ENCODE results near the gene KIF26B.

The KIF26B gene

GRCh38 chr1:245572709-245573108, 417.9 kb downstream of the KIF26B start:
- DNase-seq (ENCODE audit: low read depth): no peak

DNA sequence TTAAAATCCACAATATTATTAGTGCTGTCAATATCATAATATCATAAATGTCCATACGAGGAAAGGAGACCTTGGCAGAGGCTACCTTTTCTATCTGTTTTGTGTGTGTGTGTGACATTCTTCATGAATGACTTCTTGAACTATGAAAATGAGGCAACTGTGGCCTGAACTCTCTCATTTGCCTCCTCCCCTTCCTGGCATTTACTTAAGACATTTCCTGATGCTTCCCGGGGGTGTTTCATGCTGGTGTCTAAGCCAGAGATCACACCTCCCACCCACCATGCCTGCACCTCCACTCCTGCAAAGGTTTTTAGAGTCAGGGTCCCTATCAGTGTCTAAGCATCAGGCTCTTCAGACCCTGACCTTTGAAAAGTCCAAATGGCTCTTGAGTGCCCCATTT, 420.9 kb downstream of the KIF26B start:
- DNase-seq (ENCODE audit: low read depth): no peak

GRCh38 chr1:245576323-245576722, 421.5 kb downstream of the KIF26B start:
- no peak for DNase-seq (ENCODE audit: low read depth)

- no peak for DNase-seq (ENCODE audit: low read depth)
Measured at GRCh38 chr1:245577191-245578157, 422.7 kb downstream of the KIF26B start.

GRCh38 chr1:245578308-245578707, 423.5 kb downstream of the KIF26B start:
- no peak for DNase-seq (ENCODE audit: low read depth)

DNA sequence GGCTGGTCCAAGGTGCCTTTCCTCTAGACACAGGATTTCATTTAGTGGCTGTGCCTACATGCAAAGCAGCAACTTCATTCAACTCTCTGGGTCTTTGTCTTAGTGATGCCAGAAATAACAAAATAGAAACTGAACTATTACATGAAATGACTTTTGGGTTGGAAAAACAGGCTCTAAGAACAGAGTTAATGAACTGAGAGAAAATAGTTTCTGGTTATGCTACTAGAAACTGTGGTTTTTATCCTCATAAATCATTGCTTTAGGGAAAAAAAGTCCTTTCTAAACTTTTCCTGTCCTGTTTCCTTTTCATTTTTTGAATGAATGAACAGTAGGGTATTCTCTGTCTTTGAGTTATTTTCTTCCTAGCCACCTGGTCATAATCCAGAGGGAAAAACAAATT, 424.0 kb downstream of the KIF26B start:
- no peak for DNase-seq (ENCODE audit: low read depth)

DNA sequence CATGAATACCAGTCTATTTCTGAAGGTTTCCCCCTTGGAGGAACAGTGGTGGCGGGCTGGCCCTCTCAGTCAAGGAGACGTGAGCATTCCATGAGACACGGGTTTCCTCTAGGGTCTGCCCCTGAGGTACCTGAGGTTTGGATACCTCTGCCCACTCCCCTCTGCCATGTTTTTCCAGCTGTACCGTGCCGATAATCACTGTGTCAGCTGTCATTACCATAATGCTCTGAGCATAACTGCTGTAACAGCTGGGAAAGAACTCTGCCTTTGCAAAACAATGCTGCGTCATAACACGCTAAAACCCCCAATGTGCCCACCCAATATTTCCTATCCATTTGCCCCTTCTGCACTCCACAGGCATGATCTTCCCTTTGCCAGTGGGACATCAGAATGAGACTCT, 425.1 kb downstream of the KIF26B start:
- DNase-seq (ENCODE audit: low read depth): no peak

DNA sequence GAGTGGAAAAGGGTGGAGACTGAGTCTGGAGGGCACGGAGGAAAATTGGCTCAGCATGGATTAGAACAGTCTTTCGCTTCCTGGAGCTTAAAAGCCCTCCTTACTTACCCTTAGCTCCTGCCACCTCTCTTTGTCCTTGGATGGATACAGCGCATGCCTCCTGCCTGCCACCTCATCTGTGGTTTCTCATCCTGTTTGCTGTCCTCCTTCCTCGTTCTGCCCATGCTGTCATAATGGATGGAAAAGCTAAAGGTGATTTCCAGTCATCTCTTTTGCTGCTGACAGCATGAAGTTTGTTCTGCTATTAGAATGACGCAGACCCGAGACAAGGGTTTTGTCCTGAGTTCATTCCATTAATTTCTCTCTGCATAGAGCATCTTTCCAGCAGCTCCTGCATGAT, 425.9 kb downstream of the KIF26B start:
- no peak for DNase-seq (ENCODE audit: low read depth)

DNA sequence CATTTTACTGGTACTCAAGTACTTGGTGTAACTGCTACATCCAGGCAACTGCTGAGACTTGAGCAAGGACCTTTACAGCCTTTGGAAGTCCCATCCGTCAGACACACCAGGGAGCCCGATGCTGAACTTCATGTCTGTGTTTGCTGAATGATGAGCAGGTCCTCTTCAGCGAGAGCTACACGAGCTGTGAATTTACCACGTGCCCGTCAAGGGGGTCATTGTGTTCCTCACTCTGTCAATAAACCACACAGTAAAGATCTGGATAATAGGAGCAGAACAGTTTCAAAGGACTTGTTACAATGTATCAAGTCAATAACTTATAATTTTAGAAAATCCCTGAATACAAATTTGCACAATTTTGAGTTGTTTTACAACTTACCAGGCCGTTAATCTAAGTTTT, 427.2 kb downstream of the KIF26B start:
- DNase-seq (ENCODE audit: low read depth): no peak

DNA sequence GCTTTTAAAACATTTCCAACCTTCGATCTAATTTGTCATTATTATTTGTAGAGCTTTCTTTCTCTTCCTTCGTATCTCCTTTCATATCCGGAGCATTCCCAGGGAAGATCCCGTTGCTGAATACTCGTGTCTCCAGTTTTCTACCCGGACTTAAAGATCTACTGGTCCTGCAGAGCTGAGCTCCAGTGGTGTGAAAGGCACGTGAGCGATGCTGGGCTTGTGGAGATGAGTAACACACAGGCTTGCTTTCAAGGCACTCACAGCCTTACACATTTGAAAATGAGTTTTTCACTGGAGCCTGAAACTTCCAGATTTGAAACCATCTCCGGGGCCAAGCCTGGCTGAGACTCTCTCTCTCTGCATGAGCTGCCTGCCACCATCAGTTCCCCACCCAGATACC, 428.3 kb downstream of the KIF26B start:
- no peak for DNase-seq (ENCODE audit: low read depth)

GRCh38 chr1:245583575-245584330, 429.0 kb downstream of the KIF26B start:
- DNase-seq (ENCODE audit: low read depth): no peak

DNA sequence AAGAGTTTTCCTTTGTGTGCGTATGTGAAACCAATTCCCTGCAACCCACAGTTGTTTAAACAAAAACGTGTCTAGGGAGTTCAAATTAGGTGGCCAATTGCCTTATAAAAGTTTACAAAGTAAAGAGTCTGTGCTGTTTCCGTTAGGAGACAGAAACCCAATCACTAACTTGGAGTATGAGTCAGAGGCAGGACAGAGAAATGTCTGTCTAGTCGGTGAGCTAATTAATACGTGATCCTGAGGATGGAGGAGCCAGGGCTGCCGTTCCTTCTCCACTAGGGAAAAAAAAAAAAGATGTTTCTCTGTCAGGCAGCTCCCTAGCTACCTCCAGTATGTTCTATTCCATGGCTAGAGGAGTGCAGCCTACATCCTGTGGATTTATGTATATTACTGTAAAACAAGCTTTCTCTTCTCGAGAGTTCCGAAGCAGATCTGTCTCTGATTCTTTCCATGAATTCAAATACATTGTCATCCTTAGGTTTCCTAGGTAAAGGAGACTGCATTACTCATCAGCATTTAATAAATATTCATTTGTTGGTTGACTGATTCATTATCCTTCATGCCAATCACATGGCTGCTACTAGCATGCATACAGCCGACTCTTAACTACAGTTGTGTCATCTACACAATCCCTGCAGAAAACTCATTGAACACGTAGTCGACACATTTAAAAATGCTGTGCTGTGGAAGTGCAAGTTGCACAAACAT, 430.6 kb downstream of the KIF26B start:
- peak; percentile 40 for DNase-seq (ENCODE audit: low read depth)

GRCh38 chr1:245587435-245588115, 432.8 kb downstream of the KIF26B start:
- DNase-seq (ENCODE audit: low read depth): no peak

GRCh38 chr1:245588116-245588639, 433.4 kb downstream of the KIF26B start:
- DNase-seq (ENCODE audit: low read depth): no peak

DNA sequence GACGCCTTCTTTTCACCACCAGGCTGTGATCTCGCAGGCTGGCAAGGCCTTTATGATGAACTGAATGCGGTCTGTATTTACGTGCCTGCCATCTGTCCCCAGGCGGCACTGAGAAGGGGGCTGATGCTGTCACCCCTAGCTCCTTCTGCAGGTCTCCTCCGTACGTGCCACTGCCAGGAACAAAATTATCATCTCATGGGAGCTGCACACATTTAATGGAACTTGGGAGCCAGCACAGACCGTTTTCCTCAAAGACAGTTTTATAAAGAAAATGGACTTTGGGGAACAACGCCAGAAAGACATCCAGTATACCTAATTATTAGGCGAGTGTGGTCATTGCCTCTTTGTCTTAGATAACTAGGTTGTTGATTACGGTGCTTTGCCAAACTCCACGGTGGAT, 434.5 kb downstream of the KIF26B start:
- DNase-seq (ENCODE audit: low read depth): no peak

DNA sequence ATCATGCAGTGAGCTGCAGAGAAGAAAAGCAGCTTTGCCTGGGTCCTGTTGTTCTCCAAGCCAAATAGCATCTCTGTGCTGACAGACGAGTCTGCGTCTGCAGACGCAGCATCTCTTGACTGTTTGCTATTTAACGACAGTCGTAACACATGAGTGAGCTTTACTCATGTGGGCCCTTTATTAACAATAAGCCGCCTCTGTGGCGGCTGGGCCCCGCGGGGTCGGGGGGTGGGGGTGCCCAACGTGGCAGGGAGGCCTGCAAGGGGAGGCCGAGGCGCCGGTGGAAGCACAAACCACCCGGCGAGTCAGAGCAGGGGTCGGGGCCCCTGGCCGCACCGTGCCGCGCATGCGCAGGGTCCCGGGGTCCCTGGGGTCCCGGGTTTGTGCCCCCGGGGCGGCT, 435.1 kb downstream of the KIF26B start:
- no peak for DNase-seq (ENCODE audit: low read depth)

- no peak for DNase-seq (ENCODE audit: low read depth)
Measured at GRCh38 chr1:245590726-245591125, 435.9 kb downstream of the KIF26B start.

DNA sequence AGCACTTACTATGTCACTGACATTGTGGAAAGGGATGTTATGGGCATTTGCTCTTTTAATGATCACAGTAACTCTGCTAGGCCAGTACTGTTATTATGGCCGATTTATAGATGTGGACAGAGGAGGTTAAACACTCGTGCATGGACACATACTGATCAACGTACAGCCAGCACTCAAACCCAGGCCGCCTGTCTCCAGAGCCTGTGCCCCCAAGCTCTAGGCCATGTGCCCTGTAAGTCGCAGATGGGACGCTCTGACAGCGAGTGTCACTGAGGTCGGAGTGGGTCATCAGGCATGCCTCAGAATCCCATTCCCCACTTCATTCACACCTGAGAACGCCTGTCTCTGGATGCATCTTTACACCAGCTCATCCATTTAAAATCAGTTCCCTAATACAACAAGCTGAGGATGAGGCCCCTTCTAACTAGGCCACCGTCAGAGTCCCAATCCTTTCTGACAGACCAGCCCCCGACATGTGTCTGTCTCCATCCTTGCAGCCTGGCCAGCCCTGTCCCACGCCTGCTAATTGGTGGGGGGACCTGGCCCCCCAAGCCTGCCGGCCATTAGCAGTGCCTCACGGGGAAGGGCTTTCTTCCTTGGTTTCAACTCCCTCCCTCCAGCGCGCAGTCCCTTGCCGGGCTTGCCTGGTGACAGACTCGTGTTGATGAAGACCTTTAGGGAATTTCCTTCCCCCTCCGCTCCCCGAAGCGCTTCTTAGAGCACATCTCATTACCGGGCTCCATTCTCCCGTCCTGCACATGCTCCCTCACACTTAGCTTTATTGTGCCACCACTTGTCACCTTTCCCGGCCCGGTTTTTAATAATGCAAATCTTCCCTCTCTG, 436.8 kb downstream of the KIF26B start:
- no peak for DNase-seq (ENCODE audit: low read depth)

GRCh38 chr1:245592189-245592460, 437.3 kb downstream of the KIF26B start:
- no peak for DNase-seq (ENCODE audit: low read depth)

GRCh38 chr1:245598524-245599305, 443.9 kb downstream of the KIF26B start:
- DNase-seq (ENCODE audit: low read depth): no peak
